ENCODE data around the gene PGLYRP4.
"Not testable (repeated sequence)": the region's sequence is repeated elsewhere in the genome, so short reads cannot be mapped to it uniquely, and the experiment has no call there.

PGLYRP4 gene

GRCh38 chr1:153336650-153337049 lies 12.0 kb downstream of the PGLYRP4 start:
- DNase-seq, result no peak

- DNase-seq, result no peak
These were observed 14.7 kb downstream of the PGLYRP4 start for GRCh38 chr1:153333902-153334301.

- DNase-seq, result no peak
These were observed 23.7 kb downstream of the PGLYRP4 start for GRCh38 chr1:153324912-153325311.

- no peak for DNase-seq
These were observed 26.1 kb downstream of the PGLYRP4 start for GRCh38 chr1:153322568-153322967.

- DNase-seq, result not testable (repeated sequence)
These were observed 30.5 kb downstream of the PGLYRP4 start for GRCh38 chr1:153318145-153318544.

GRCh38 chr1:153316013-153316412 lies 32.6 kb downstream of the PGLYRP4 start:
- not testable (repeated sequence) for DNase-seq

GRCh38 chr1:153314388-153314787 lies 34.3 kb downstream of the PGLYRP4 start:
- not testable (repeated sequence) for DNase-seq

- DNase-seq, result no peak
These were observed 35.4 kb downstream of the PGLYRP4 start for GRCh38 chr1:153313288-153313687.

GRCh38 chr1:153312570-153313186 lies 36.0 kb downstream of the PGLYRP4 start, which contains the start of gene PGLYRP3:
PGLYRP3 (minus strand) TSS chr1:153312952; CDS start chr1:153310665, 2,287 bp downstream.
- no peak for DNase-seq

GRCh38 chr1:153310526-153310925 lies 38.1 kb downstream of the PGLYRP4 start:
- no peak for DNase-seq

GRCh38 chr1:153309441-153309840 lies 39.2 kb downstream of the PGLYRP4 start:
- DNase-seq, result no peak

GRCh38 chr1:153308540-153308939 lies 40.1 kb downstream of the PGLYRP4 start:
- no peak for DNase-seq

- no peak for DNase-seq
These were observed 41.4 kb downstream of the PGLYRP4 start for GRCh38 chr1:153307221-153307600.

- DNase-seq, result no peak
These were observed 42.1 kb downstream of the PGLYRP4 start for GRCh38 chr1:153306303-153307220.

GRCh38 chr1:153305682-153306081 lies 43.0 kb downstream of the PGLYRP4 start:
- no peak for DNase-seq

- no peak for DNase-seq
These were observed 46.3 kb downstream of the PGLYRP4 start for GRCh38 chr1:153302308-153302707.

- DNase-seq, result no peak
These were observed 54.8 kb downstream of the PGLYRP4 start for GRCh38 chr1:153293851-153294250.

GRCh38 chr1:153293480-153293775 lies 55.2 kb downstream of the PGLYRP4 start:
- no peak for DNase-seq

GRCh38 chr1:153292740-153293479 lies 55.7 kb downstream of the PGLYRP4 start:
- DNase-seq, result no peak

- no peak for DNase-seq
These were observed 56.5 kb downstream of the PGLYRP4 start for GRCh38 chr1:153292185-153292584.

GRCh38 chr1:153291514-153291913 lies 57.1 kb downstream of the PGLYRP4 start:
- no peak for DNase-seq

- no peak for DNase-seq
These were observed 59.9 kb downstream of the PGLYRP4 start for GRCh38 chr1:153288634-153289275.

Measured in NCI-H1694 treated with DMSO at 0.1 percent for 48 hours (cell line).